GM21447 (cell line): ENCODE results near the gene ZFYVE28.

Experiments
- ATAC-seq: cut with Tn5 transposase; IDR thresholded peaks from one replicate; pipeline ENCODE4 v1.9.1; 2021; ENCODE audit not compliant: unreplicated experiment

Gene ZFYVE28

DNA sequence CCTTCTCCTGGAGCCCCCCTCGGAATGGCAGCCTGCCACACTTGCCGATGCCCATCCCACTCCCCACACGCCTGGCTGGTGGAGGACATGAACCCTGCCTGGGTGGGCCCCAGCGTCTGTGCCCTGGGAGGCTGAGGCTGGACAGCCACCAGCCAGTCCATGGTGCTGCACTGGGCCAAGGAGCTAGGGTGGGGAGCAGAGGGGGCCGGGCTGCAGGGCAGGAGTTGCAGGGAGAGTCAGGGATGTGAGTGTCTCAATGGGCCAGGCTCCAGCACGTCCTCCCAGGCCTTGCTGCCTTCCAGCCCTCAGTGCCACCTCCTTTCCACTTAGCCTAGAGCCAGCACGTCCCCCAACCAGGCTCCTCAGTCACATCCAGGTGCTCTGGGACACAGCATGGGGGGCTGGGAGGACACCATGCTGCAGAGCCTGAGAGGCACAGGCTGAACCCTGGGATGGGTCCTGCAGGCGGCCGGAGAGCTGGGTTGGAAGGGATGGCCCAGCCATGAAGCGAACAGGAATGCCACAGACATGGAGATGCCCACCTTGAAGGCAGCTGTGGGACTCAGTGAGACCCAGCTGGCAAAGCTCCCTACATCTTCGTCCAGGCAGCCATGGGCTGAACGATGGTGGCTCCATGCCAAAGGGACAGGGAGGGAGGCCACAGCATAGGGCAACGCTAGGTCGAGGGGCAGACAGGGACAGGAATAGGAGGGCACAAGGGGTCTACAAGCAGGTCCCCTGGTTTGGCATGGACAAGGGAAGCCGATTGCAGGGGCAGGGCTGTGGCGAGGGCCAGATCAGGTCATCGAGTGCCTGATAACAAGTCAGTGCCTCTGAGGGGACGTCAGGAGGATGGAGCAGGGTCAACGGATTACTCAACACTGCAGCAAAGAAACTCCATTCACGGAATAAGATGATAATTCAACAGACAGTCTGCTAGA lies 126.5 kb downstream of the ZFYVE28 start:
- ATAC-seq = no peak

GRCh38 chr4:2290974-2291704 lies 127.3 kb downstream of the ZFYVE28 start:
- ATAC-seq = peak; percentile 50

DNA sequence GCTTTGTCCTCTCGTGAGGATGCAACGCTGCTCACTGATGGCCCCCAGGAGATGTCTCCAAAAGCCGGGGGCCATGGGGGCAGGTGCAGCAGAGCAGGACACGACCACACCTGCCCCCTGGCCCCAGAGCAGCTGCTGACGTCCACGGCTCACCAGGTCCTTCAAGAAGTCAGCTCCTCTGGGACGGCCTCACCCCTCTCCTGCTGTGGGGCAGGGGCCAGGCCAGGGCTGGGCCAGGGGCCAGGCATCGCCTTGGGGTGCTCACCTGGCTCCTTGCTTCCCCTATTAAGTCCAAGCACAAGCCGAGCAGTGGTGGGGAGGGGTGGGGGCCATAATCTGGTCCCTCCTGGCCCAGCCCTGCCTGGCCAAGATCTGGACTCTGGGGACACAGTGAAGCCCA lies 128.0 kb downstream of the ZFYVE28 start:
- ATAC-seq = no peak

GRCh38 chr4:2289955-2290333 lies 128.5 kb downstream of the ZFYVE28 start:
- ATAC-seq = no peak

DNA sequence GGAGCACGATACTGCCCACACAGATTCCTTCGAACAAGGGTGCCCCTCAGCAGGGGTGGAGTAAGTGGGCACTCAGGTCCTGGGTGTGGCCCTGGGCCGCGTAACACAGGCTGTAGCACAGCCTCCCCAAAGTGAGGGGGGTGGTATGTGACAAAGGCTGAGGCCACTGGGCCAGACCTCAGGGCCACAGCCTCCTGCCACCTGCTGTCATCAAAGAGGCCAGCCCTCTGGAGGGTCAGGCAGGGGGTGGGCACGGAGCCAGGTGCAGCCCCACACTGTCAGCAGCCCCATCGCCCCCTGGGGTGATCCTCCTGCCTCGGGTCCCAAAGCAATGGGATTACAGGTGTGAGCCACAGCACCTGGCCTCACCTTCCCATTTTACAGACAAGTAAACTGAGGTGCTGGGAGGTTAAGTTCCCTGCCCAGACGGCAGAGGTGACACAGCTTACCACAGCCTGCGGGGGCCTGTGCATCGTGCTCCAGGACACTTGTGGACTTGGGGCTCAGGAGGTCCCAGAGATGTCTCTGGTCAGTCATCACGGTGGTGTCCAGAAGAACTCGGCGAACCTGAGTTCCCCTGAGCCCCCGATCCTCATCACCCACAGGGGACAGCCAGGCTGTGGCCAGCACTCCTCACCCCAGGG lies 129.0 kb downstream of the ZFYVE28 start:
- ATAC-seq = no peak

- no peak for ATAC-seq
These were observed 130.3 kb downstream of the ZFYVE28 start for GRCh38 chr4:2288051-2288541.

- no peak for ATAC-seq
These were observed 130.9 kb downstream of the ZFYVE28 start for GRCh38 chr4:2287594-2287915.

DNA sequence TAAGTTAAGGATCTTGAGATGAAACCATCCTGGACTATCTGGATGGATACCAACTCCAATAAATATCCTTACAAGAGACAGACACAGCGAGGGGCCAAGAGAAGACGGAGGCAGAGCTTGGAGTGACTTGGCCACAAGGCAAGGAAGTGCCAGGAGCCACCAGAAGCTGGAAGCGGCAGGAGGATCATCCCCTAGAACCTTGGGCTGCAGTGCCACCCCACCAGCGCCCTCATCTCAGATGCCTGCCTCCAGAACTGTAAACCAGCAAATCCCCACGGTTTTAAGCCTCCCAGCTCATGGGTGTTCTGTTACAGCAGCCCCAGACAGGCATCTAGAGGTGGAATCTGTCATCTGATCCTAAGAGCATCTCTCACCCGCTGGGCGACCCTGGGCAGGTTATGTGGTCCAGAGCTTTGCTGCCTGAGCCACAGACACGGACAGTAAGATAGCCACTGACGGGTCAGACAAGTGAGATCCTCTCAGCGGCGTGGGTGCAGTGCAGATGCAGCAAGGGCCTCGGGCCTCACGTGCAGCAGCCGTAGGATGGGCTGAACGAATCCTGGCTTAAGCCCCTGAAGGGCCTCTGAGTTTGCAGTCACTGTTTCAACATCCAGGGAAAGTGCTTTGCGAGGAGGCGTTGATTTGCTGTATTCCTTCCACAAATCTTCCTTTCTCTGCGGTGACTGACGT lies 131.4 kb downstream of the ZFYVE28 start:
- ATAC-seq = no peak

- no peak for ATAC-seq
These were observed 132.6 kb downstream of the ZFYVE28 start for GRCh38 chr4:2285613-2286381.

DNA sequence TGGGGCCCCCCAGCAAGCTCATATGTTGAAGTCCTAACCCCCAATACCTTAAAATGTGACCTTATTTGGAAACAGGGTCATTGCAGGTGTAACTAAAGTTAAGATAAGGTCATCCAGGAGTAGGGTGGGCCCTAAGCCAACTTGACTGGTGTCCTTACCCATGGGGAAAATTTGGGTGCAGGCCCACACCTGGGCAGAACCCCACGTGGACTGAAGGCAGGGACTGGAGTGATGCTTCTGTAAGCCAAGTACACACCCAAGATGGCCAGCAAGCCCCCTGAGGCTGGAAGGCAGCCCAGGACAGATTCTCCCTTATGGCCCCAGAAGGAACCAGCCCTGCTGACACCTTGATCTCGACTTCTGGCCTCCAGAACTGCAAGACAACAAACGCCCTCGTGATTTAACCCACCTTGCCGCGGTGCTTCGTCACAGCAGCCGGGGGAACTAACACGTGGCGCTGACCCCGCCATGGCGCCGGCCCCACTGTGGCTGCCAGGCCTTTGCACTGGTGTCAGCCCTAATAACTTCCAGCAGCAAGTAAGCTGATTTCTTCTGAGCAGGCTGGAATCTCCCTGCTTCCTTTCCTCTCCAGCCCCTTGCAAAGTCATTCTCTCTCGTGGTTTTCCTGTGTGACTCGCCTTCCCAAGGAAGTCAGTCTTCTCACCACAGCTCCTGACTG lies 133.4 kb downstream of the ZFYVE28 start:
- no peak for ATAC-seq

DNA sequence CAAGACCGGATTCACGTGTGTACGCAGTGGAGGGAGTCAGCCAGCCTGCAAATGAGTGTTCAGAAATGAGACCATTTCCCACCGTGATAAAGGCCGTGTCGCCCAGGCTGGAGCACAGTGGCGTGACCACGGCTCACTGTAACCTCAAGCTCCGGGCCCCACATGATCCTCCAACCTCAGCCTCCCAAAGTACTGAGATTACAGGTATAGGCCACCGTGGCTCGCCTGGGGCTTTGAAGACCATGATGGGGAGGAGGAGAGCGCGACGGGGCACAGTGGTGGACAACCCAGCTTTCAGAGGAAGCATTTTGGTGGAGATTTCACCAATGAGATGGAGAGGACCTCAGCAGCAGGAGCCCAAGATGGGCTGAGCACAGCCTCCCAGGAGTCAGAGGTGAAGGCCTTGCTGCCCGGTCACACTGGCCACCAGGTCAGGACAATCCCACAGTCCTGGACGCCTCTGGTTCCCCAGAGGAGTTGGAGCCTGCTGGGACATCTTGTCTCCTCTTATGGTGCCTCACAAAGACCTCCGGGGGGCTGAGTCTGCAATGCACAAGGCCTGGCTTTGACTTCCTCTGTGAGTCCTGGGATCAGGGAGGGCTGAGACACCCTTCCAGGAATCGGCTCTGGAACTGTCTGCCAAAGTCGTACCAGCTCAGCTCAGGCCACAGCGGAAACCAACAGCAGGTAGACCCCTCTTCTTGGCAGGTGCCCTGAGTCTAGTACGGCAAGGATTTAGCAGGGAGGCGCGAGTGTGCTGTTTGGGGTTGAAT lies 134.1 kb downstream of the ZFYVE28 start:
- ATAC-seq = no peak

- ATAC-seq = no peak
These were observed 135.2 kb downstream of the ZFYVE28 start for GRCh38 chr4:2283199-2283711.

DNA sequence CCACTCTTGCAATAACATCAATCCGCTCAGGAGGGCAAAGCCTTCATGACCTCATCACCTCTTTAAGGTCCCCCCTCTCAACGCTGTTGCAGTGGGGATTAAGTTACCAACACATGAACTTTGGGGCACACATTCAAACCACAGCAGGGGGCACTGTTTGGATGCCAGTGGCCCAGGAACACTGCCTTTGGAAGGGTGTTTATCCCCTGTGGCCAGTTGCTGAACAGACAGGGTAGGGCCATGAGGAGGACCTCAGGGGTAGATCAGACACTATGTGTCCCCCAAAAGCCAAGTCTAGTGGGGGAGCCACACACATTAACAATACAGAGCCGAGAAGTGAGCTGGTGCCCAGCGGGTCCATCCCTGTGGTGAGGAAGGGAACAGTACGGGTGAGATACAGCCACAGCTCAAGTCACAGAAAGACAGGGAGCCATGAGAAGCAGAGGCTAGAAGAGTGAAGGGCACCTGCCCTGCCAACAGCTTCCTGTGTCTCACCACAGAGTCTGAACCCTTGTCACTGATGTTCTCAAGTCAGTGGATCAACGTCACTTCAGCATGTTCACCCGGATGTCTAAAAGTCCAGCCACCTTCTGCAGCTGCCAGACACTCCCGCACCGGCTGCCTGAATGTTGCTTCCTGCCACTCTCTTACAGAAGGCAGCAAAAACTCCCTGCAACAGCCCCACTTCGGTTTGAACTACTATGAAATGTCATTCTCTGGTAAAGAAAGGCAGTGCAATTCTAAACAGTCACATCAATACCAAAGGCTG lies 136.7 kb downstream of the ZFYVE28 start:
- ATAC-seq = peak; percentile 94

- no peak for ATAC-seq
These were observed 137.7 kb downstream of the ZFYVE28 start for GRCh38 chr4:2280531-2281300.

DNA sequence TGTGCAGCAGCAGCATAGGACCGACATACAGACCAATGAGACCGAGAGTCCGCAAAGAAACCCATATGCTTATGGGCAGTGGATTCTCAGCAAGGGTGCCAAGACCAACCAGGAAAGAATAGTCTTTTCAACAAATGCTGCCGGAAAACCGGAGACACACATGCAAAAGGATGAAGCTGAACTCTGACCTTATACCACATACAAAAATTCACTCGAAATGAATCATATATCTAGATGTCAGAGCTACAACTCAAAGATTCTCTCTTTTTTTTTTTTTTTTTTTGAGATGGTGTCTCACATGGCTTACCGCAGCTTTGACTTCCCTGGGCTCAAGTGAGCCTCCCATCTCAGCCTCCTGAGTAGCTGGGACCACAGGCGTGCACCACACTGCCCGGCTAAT lies 140.5 kb downstream of the ZFYVE28 start:
- no peak for ATAC-seq

- ATAC-seq = no peak
These were observed 141.7 kb downstream of the ZFYVE28 start for GRCh38 chr4:2276581-2277325.
